Lower leg skin (tissue), 4 donors: ENCODE data around the gene NABP2. TPM values are rescaled to one million over a fixed set of nuclear protein-coding genes. Genes with fewer than 3 reads are reported as not detected.

Experiments
- DNase-seq, 2 donors: peaks; one replicate each; pipeline ENCODE4 v3.0.0-alpha.2; 2019; ENCODE audit warnings: low spot score in 2 of 2
- H3K4me3 ChIP-seq: fragments of 200-600 bp; sonication (generic); 2 replicates; pipeline ENCODE4 v1.5.1; 2017; ENCODE audit warnings: mild to moderate bottlenecking, low read depth; ENCODE audit not compliant: poor library complexity, severe bottlenecking
- POLR2A ChIP-seq, 2 donors: fragments of 450-650 bp; IDR thresholded peaks; one replicate each; pipeline ENCODE4 v1.6.1; 2016 to 2017; ENCODE audit warnings: antibody characterized with exemption in 2 of 2, mild to moderate bottlenecking in 1 of 2, moderate library complexity in 1 of 2
- WGBS, 2 donors: methylation state at CpG; one replicate each; pipeline ENCODE4 v1.1.5; 2018; 5-methylcytosine and 5-hydroxymethylcytosine counted together
- intact Hi-C: fragments of 100-400 bp; cut with DNase I; formaldehyde crosslinking; loops from one replicate; pipeline ENCODE4 v1.15.0; 2023; ENCODE audit warnings: low total_unique reads
- total RNA-seq, 4 donors: library from RNA; depleted of rRNA; stranded (reverse); fragments of >200 nt; gene quantifications; one replicate each; pipeline ENCODE4 v1.1.0, GENCODE V29; 2016
- TF ChIP-seq, protein P1 (sequence below), 3 donors: fragments of 450-650 bp; IDR thresholded peaks; one replicate each; pipeline ENCODE4 v1.5.1; 2016; ENCODE audit warnings: antibody characterized with exemption in 3 of 3, mild to moderate bottlenecking in 3 of 3, moderate library complexity in 2 of 3

NABP2 gene
- total RNA-seq, 4 donors from 2014 or later = 9.9 to 23.1 (median 17.9) TPM

DNA sequence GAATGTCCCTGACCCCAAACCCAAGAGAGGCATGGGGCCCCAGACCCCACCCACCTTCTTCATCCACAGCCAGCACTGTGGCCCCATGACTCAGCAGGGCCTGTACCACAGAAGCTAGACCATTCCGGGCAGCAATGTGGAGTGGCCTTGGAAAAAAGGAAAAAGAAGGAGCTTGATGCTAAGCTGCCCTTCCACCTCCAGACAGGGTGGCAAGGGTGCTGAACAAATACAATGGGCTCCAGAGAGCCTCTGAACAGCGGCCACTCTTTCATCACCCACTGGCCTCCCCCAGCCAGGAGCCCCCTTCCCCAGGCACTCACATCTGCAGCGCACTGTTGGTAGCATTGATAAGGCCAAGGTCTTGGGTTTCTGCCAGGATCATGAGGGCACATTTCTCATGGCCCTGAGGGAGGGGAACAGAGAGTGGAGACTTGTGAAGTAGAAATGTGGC, 19.6 kb downstream of the NABP2 start:
- intact Hi-C loops = no loop called here
- DNase-seq = no peak
- H3K4me3 ChIP-seq = no peak overlapping the region
- TF ChIP-seq, protein P1, sequence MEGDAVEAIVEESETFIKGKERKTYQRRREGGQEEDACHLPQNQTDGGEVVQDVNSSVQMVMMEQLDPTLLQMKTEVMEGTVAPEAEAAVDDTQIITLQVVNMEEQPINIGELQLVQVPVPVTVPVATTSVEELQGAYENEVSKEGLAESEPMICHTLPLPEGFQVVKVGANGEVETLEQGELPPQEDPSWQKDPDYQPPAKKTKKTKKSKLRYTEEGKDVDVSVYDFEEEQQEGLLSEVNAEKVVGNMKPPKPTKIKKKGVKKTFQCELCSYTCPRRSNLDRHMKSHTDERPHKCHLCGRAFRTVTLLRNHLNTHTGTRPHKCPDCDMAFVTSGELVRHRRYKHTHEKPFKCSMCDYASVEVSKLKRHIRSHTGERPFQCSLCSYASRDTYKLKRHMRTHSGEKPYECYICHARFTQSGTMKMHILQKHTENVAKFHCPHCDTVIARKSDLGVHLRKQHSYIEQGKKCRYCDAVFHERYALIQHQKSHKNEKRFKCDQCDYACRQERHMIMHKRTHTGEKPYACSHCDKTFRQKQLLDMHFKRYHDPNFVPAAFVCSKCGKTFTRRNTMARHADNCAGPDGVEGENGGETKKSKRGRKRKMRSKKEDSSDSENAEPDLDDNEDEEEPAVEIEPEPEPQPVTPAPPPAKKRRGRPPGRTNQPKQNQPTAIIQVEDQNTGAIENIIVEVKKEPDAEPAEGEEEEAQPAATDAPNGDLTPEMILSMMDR (IDR thresholded peaks at IDR 0.05) = no peak
- TF ChIP-seq POLR2A (IDR thresholded peaks at IDR 0.05) = no peak
- 72 to 79% methylated on average over 3 of the region's 3 CpGs for WGBS, 2 donors

DNA sequence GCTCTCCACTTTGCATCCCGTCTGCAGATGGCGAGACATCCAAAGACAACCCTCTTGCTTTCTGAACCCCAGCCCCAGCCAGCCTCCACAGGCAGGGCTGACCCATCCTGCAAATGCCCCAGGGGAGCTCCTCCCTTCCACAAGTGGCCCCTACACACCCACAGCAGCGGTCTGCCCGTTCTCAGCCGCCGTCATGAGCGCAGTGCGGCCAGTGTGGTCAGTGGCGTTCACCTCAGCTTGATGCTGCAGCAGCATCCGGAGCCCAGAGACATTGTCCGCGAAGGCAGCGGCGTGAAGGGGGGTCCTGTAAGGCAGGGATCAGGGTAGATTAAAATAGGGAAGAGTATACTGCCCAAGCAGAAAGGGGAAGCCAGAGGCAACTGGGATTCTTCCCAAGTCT, 20.4 kb downstream of the NABP2 start:
- DNase-seq = no peak
- no peak overlapping the region for H3K4me3 ChIP-seq
- 90 to 96% methylated on average over 14 of the region's 14 CpGs for WGBS, 2 donors
- intact Hi-C loops = no loop called here
- TF ChIP-seq, protein P1 (IDR thresholded peaks at IDR 0.05) = no peak
- no peak for TF ChIP-seq POLR2A (IDR thresholded peaks at IDR 0.05)

DNA sequence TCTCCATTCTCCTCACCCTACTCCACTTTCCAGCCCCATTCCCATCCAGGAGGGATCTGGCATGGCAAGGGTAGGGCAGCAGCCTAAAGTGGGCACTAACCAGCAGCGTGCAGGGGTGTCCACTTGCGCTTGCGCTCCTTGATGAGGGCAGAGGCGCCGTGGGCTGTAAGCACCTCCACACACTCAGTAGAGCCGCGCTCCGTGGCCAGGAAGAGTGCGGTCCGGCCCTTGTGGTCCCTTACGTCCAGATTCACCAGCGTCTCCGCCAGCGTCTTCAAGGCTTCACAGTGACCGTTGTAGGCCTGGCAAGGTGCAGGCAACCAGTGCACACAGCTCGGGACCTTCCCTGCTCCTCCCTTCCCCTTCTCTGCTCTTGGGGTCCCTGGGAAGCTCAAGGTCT, 23.8 kb downstream of the NABP2 start:
- TF ChIP-seq, protein P1 (IDR thresholded peaks at IDR 0.05) = no peak
- TF ChIP-seq POLR2A (IDR thresholded peaks at IDR 0.05) = no peak
- no peak overlapping the region for H3K4me3 ChIP-seq
- whole genome bisulfite sequencing, 2 donors = 90 to 95% methylated on average over 16 of the region's 16 CpGs
- no peak for DNase-seq
- intact Hi-C loops = no loop called here

DNA sequence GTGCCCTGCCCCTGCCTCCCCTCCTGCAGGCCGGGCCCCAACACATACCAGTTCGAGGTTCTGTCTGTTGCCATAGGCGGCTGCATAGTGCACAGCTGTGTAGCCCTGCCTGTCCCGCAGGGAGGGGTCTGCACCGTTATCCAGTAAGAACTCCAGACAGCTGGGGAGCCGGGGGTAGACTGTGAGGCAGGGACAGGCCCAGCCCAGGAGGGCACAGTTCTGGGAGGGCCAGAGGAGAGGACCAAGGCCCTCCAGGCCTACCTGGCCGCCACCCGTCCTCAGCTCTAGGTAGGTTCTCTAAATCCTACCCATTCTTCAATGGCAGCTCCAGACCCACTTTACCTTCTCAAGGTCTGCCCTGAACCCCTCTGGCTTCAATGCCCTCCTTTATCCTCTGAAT, 24.6 kb downstream of the NABP2 start:
- WGBS, 2 donors = 91 to 92% methylated on average over 8 of the region's 8 CpGs
- TF ChIP-seq, protein P1 (IDR thresholded peaks at IDR 0.05) = no peak
- no peak for TF ChIP-seq POLR2A (IDR thresholded peaks at IDR 0.05)
- H3K4me3 ChIP-seq = no peak overlapping the region
- no peak for DNase-seq
- intact Hi-C loops = no loop called here

DNA sequence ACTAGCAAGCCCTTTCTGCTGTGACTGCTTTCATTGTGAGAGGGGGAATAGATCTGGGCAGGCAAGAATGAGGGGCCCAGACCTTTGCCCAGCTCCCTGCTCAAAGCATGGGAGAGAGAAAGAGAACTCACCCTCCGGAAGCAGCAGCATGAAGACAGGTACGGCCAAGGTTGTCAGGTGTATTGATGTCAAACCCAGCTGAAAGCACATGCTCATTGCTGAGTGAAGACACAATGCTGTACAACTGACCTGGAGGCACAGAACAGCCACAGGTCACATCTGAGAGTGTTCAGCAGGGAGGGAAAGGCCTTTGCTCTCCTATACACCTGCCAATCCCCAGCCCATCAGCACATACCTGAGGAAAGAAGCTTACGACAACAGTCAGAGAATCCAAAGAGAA, 28.5 kb downstream of the NABP2 start:
- intact Hi-C loops = no loop called here
- WGBS, 2 donors = 93% methylated on average over 3 of the region's 3 CpGs
- DNase-seq = no peak
- no peak overlapping the region for H3K4me3 ChIP-seq
- TF ChIP-seq, protein P1 (IDR thresholded peaks at IDR 0.05) = no peak
- no peak for TF ChIP-seq POLR2A (IDR thresholded peaks at IDR 0.05)

DNA sequence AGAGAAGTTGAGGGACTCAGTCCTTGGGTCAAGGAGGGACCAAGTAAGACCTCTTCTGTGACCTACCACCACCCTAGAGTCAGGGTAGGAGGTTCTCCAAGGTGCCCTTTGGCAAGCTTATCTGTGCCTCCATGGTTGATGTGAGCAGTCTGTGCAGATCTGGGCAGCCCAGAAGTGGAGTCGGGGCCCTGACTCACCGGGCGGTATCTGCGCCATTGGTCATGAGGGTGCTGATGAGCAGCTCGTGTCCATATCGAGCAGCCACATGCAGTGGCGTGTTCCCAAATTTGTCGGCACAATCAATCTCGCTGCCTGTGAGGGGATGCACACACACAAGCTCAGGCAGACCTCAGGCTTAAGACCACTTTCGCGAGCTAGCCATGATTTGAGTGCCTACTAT, 28.9 kb downstream of the NABP2 start:
- WGBS, 2 donors = 95 to 96% methylated on average over 11 of the region's 11 CpGs
- no peak overlapping the region for H3K4me3 ChIP-seq
- TF ChIP-seq, protein P1 (IDR thresholded peaks at IDR 0.05) = no peak
- TF ChIP-seq POLR2A (IDR thresholded peaks at IDR 0.05) = no peak
- DNase-seq = no peak
- intact Hi-C loops = no loop called here
